HepG2 (cell line): Measurements from ENCODE around the gene KAT6B. TPM values are rescaled to one million over a fixed set of nuclear protein-coding genes. Genes with fewer than 3 reads are reported as not detected.

Source experiments
- ATM ChIP-seq: fragments of 450-650 bp; IDR thresholded peaks from 2 replicates; pipeline ENCODE4 v1.7.1; 2017; ENCODE audit warnings: mild to moderate bottlenecking, borderline replicate concordance
- DR1 ChIP-seq: sonication (generic); formaldehyde crosslinking; IDR thresholded peaks from 2 replicates; pipeline ENCODE4 v1.8.0; 2021; ENCODE audit warnings: mild to moderate bottlenecking, missing genetic modification reagents, inconsistent platforms
- FOSL1 ChIP-seq: sonication (generic); formaldehyde crosslinking; IDR thresholded peaks from 2 replicates; pipeline ENCODE4 v1.9.0; 2021; ENCODE audit warnings: missing genetic modification reagents, borderline replicate concordance
- MXI1 ChIP-seq: IDR thresholded peaks from 3 replicates; pipeline ENCODE4 v1.6.1; 2012; ENCODE audit warnings: low read depth, low read length, inconsistent platforms, borderline replicate concordance
- NR2F6 ChIP-seq, 2 experiments: IDR thresholded peaks; 2 replicates each; pipeline ENCODE4 v1.6.1; 2016; ENCODE audit warnings: antibody characterized with exemption in 1 of 2, mild to moderate bottlenecking in 1 of 2
- SMAD3 ChIP-seq: sonication (generic); formaldehyde crosslinking; IDR thresholded peaks from 2 replicates; pipeline ENCODE4 v1.4.0; 2020; ENCODE audit warnings: missing genetic modification reagents
- SRSF9 ChIP-seq: fragments of 200-400 bp; formaldehyde crosslinking; IDR thresholded peaks from 2 replicates; pipeline ENCODE4 v1.6.1; 2018; ENCODE audit warnings: borderline replicate concordance, mild to moderate bottlenecking, low read depth, low read length; ENCODE audit not compliant: insufficient read depth, poor library complexity, severe bottlenecking
- TBX2 ChIP-seq: sonication (generic); formaldehyde crosslinking; IDR thresholded peaks from 2 replicates; pipeline ENCODE4 v1.5.0; 2020; ENCODE audit warnings: missing genetic modification reagents, mild to moderate bottlenecking, borderline replicate concordance
- ZFP1 ChIP-seq: IDR thresholded peaks from 2 replicates; pipeline ENCODE4 v1.6.1; 2016
- ZFP41 ChIP-seq: sonication (generic); formaldehyde crosslinking; IDR thresholded peaks from 2 replicates; pipeline ENCODE4 v1.4.0; 2020; ENCODE audit warnings: mild to moderate bottlenecking, missing genetic modification reagents, borderline replicate concordance
- ZMYM4 ChIP-seq: sonication (generic); formaldehyde crosslinking; IDR thresholded peaks from 2 replicates; pipeline ENCODE4 v1.8.1; 2023; ENCODE audit warnings: mild to moderate bottlenecking, missing genetic modification reagents
- ZNF136 ChIP-seq: sonication (generic); formaldehyde crosslinking; IDR thresholded peaks from 2 replicates; pipeline ENCODE4 v1.8.1; 2022; ENCODE audit warnings: low read depth, mild to moderate bottlenecking, moderate library complexity, missing genetic modification reagents
- ZNF484 ChIP-seq: sonication (generic); formaldehyde crosslinking; IDR thresholded peaks from 2 replicates; pipeline ENCODE4 v1.5.1; 2020; ENCODE audit warnings: mild to moderate bottlenecking, low read depth, missing genetic modification reagents, borderline replicate concordance
- ZNF614 ChIP-seq: IDR thresholded peaks from 2 replicates; pipeline ENCODE4 v1.6.1; 2018; ENCODE audit warnings: missing biosample characterization, missing genetic modification reagents, inconsistent platforms, borderline replicate concordance
- ZNF850 ChIP-seq: sonication (generic); formaldehyde crosslinking; conservative IDR thresholded peaks from 2 replicates; pipeline ENCODE4 v1.9.0; 2021; ENCODE audit warnings: mild to moderate bottlenecking, missing genetic modification reagents
- polyA plus RNA-seq, 8 experiments: library from polyadenylated mRNA; depleted of rRNA in 3 of 8; stranded (reverse) in 7 of 8; unstranded in 1 of 8; fragments of >200 nt; fragmentation: Illumina TruSeq in 4 of 8; extraction: Trizol in 4 of 8; gene quantifications; 2 replicates each; pipeline versions ENCODE4 v1.2.1 to v1.2.3, GENCODE V29; 2011 to 2016; ENCODE audit warnings: low read depth in 4 of 8, missing spikeins in 1 of 8, mixed read lengths in 1 of 8; ENCODE audit not compliant: insufficient read depth in 1 of 8
- total RNA-seq, 5 experiments: library from RNA; depleted of rRNA; stranded (reverse); fragments of >200 nt; fragmentation: Illumina TruSeq; extraction: Trizol; gene quantifications; 2 replicates each; pipeline ENCODE4 v1.2.3, GENCODE V29; 2016; ENCODE audit warnings: low read depth in 1 of 5
- TF ChIP-seq, protein P1 (sequence below): sonication (generic); formaldehyde crosslinking; IDR thresholded peaks from 2 replicates; pipeline ENCODE4 v1.5.0; 2020; ENCODE audit warnings: missing genetic modification reagents, mild to moderate bottlenecking, borderline replicate concordance
- TF ChIP-seq, protein P2 (sequence below): sonication (generic); formaldehyde crosslinking; conservative IDR thresholded peaks from 2 replicates; pipeline ENCODE4 v1.4.0; 2020; ENCODE audit warnings: missing genetic modification reagents
- TF ChIP-seq, protein P3 (sequence below): IDR thresholded peaks from 2 replicates; pipeline ENCODE4 v1.6.1; 2012; ENCODE audit warnings: low read depth, low read length, improper control_type of control experiment
- TF ChIP-seq, protein P4 (sequence below): sonication (generic); formaldehyde crosslinking; IDR thresholded peaks from 2 replicates; pipeline ENCODE4 v1.5.1; 2020; ENCODE audit warnings: mild to moderate bottlenecking, moderate library complexity, missing genetic modification reagents
- TF ChIP-seq, protein P5 (sequence below): sonication (generic); formaldehyde crosslinking; IDR thresholded peaks from 2 replicates; pipeline ENCODE4 v1.4.0; 2020; ENCODE audit warnings: missing genetic modification reagents, mild to moderate bottlenecking, borderline replicate concordance

Gene KAT6B
- total and polyA plus RNA-seq, 2 of the 13 experiments (the other 11 are each of a cell fraction or from before 2014, with no cell fraction given): 3.0 to 9.5 TPM

DNA sequence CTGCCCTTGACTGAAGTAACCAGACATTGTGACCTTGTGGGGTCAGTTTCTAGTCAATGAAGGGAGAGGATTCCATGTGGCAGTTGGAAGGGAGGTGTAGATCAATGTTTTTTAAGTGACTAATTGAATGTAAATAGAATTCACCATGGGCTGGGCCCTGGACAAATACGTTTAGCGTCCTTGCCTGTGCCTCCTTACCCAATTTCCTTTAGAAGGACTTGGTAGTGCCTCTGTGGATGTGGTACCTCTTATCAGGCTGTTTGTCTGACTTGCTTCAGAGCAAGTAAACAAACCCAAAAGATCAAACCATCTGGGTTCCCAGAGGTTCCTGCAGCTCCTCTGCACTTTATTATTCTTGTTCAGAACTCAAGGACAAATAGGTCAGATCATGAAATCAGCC, 4.3 kb upstream of the KAT6B start (continued):
- TF ChIP-seq ZMYM4 (CRISPR knock-in tag) (peak; percentile 54), ZNF850 (CRISPR knock-in tag) (no peak), ZNF136 (CRISPR knock-in tag) (no peak), ZFP41 (CRISPR knock-in tag) (no peak), MXI1 (peak; percentile 25; the same call in 1 of the 3 replicates), TBX2 (CRISPR knock-in tag) (0 out of 2 replicates have a peak, but pooled peaks have one; percentile 25), ATM (no peak), SMAD3 (CRISPR knock-in tag) (0 out of 2 replicates have a peak, but pooled peaks have one; percentile 65), ZNF484 (CRISPR knock-in tag) (no peak), FOSL1 (CRISPR knock-in tag) (peak; percentile 65), ZFP1 (CRISPR knock-in tag) (peak; percentile 50; the same call in 1 of the 2 replicates), NR2F6 (IDR thresholded peaks at IDR 0.05) (peak; percentile 63), NR2F6 (CRISPR knock-in tag; IDR thresholded peaks at IDR 0.05) (peak; percentile 71), SRSF9 (no peak), DR1 (CRISPR knock-in tag) (no peak), ZNF614 (no peak)
- TF ChIP-seq, protein P1, sequence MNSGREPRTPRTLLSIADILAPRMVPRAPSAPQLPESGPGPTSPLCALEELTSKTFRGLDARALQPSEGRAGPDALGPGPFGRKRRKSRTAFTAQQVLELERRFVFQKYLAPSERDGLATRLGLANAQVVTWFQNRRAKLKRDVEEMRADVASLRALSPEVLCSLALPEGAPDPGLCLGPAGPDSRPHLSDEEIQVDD (CRISPR knock-in tag): no peak
- TF ChIP-seq, protein P2, sequence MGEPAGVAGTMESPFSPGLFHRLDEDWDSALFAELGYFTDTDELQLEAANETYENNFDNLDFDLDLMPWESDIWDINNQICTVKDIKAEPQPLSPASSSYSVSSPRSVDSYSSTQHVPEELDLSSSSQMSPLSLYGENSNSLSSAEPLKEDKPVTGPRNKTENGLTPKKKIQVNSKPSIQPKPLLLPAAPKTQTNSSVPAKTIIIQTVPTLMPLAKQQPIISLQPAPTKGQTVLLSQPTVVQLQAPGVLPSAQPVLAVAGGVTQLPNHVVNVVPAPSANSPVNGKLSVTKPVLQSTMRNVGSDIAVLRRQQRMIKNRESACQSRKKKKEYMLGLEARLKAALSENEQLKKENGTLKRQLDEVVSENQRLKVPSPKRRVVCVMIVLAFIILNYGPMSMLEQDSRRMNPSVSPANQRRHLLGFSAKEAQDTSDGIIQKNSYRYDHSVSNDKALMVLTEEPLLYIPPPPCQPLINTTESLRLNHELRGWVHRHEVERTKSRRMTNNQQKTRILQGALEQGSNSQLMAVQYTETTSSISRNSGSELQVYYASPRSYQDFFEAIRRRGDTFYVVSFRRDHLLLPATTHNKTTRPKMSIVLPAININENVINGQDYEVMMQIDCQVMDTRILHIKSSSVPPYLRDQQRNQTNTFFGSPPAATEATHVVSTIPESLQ (CRISPR knock-in tag): no peak
- TF ChIP-seq, protein P3, sequence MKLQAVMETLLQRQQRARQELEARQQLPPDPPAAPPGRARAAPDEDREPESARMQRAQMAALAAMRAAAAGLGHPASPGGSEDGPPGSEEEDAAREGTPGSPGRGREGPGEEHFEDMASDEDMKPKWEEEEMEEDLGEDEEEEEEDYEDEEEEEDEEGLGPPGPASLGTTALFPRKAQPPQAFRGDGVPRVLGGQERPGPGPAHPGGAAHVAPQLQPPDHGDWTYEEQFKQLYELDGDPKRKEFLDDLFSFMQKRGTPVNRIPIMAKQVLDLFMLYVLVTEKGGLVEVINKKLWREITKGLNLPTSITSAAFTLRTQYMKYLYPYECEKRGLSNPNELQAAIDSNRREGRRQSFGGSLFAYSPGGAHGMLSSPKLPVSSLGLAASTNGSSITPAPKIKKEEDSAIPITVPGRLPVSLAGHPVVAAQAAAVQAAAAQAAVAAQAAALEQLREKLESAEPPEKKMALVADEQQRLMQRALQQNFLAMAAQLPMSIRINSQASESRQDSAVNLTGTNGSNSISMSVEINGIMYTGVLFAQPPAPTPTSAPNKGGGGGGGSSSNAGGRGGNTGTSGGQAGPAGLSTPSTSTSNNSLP: peak; percentile 53; the same call in 1 of the 2 replicates
- TF ChIP-seq, protein P4, sequence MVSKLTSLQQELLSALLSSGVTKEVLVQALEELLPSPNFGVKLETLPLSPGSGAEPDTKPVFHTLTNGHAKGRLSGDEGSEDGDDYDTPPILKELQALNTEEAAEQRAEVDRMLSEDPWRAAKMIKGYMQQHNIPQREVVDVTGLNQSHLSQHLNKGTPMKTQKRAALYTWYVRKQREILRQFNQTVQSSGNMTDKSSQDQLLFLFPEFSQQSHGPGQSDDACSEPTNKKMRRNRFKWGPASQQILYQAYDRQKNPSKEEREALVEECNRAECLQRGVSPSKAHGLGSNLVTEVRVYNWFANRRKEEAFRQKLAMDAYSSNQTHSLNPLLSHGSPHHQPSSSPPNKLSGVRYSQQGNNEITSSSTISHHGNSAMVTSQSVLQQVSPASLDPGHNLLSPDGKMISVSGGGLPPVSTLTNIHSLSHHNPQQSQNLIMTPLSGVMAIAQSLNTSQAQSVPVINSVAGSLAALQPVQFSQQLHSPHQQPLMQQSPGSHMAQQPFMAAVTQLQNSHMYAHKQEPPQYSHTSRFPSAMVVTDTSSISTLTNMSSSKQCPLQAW (CRISPR knock-in tag): no peak
- TF ChIP-seq, protein P5, sequence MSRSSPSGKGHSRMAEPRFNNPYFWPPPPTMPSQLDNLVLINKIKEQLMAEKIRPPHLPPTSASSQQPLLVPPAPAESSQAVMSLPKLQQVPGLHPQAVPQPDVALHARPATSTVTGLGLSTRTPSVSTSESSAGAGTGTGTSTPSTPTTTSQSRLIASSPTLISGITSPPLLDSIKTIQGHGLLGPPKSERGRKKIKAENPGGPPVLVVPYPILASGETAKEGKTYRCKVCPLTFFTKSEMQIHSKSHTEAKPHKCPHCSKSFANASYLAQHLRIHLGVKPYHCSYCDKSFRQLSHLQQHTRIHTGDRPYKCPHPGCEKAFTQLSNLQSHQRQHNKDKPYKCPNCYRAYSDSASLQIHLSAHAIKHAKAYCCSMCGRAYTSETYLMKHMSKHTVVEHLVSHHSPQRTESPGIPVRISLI (CRISPR knock-in tag): peak; percentile 47; the same call in 1 of the 2 replicates
